Stimulated activated CD4-positive, alpha-beta T cell treated with anti-CD3 and anti-CD28 coated beads, Interleukin-4, amount 100 ng/mL, for 24 hours (primary cell): Measurements from ENCODE around the gene ASB2.

Experiments
- DNase-seq: peaks from one replicate; pipeline ENCODE4 v3.0.0-alpha.2; 2020

ASB2 gene, protein sequence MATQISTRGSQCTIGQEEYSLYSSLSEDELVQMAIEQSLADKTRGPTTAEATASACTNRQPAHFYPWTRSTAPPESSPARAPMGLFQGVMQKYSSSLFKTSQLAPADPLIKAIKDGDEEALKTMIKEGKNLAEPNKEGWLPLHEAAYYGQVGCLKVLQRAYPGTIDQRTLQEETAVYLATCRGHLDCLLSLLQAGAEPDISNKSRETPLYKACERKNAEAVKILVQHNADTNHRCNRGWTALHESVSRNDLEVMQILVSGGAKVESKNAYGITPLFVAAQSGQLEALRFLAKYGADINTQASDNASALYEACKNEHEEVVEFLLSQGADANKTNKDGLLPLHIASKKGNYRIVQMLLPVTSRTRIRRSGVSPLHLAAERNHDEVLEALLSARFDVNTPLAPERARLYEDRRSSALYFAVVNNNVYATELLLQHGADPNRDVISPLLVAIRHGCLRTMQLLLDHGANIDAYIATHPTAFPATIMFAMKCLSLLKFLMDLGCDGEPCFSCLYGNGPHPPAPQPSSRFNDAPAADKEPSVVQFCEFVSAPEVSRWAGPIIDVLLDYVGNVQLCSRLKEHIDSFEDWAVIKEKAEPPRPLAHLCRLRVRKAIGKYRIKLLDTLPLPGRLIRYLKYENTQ

DNA sequence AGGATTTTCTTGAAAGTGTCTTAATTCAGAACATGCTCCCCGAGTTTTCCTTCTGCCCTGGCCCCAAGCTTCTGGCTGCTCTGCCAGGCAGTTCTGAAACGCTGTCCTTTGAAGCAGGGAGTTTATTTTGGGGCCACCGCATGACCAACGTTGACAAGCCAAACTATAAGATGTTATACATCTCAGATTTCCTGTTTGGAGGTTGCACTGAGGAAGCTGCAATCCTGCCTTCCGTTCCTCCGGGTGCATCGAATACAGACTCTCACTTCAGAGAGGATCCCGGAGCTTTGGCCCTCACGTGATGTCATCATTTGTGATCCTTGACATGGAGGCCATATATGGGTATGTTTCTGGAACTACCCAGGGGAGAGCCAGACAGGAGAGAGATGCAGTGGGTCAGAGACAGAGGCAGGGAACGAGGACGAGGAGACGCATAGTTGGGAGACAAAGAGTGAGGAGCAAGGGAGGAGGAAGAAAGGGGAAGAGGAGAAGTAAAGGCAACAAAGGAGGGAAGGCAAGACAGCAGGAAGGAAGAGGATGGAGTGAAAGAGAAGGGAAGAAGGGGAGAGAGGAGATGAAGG, at the start of gene ASB2:
Gene ASB2, minus strand, starts transcription at position 94 of the 581 bp plus-strand sequence. CDS start 12,031 bp downstream, outside the sequence.
- DNase-seq = no peak

DNA sequence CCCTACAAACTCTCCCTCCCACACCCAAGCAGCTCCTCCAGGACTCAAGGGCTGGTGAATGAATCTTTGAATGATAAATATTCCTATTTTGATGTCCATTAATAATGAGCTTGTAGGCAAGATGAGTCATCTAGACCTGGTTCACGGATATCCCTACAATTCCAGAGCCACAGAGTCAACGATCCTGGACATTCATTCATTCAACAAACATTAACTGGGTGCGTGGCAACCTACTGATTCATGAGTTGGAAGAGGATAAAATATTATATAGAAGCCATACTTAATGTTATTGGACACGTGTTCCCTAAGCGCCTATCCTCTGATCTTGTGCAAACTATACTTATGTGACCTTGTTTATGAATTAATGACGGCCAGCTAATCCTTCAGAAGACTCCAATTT, 49.4 kb upstream of the ASB2 start:
- no peak for DNase-seq

DNA sequence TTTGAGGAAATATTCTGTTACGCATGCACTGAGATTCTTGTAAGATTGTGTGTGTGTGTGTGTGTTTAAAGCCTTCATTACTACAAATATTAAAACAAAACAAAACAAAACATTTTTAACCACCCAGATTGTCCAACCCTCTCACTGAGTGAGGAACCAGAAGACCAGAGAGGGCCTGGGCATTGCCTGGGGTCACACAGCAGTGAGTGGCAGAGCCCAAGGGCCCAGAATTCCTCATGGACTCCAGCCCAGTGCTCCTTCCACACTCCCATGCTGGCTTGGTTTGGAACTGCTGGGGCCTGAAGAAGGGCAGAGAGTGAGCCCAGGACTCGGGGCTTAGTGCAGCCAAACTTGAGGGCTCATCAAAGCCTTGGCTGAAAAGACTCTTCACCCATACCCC, 48.2 kb upstream of the ASB2 start:
- DNase-seq = no peak

DNA sequence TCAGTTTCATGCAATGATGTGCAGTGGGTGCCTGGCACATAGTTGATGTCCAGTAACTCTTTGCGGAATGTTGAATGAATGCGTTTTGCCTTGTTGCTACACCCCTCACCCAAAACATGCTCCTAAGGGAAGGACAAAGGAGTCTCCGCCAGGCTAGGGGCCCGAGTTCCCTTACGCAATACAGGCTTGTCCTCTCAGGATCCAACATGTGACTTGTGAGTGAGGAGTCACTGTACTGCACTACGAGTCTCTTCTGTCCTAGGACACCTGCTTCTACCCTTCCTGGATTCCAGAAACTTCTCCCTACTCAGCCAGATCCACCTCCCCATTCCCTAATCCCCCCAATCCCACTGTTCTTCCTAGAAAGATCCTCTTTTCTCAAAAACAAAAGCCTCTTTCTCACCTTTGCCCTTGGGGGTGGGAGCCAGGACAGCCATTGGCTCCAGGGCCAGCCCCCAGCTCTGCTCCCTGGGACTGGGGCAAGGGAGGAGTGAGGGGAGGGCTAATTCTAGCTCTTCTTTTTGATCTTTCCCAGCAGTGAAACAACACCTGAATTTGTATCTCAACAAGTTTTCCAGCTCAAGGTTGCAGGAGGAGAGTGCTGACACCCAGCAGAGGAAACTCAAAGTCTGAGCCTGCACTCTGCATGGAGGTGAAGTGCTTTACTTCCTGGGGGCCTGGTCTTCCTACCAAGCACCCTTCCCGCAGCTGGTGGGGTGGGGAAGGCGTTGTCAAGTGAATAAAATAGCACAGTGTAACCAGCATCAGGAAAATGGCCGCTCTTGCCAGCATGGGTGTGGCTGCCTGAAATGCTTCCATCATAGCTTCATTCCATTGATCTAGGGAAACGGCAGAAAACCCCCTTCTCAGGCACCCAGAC, 46.4 kb upstream of the ASB2 start:
- no peak for DNase-seq

DNA sequence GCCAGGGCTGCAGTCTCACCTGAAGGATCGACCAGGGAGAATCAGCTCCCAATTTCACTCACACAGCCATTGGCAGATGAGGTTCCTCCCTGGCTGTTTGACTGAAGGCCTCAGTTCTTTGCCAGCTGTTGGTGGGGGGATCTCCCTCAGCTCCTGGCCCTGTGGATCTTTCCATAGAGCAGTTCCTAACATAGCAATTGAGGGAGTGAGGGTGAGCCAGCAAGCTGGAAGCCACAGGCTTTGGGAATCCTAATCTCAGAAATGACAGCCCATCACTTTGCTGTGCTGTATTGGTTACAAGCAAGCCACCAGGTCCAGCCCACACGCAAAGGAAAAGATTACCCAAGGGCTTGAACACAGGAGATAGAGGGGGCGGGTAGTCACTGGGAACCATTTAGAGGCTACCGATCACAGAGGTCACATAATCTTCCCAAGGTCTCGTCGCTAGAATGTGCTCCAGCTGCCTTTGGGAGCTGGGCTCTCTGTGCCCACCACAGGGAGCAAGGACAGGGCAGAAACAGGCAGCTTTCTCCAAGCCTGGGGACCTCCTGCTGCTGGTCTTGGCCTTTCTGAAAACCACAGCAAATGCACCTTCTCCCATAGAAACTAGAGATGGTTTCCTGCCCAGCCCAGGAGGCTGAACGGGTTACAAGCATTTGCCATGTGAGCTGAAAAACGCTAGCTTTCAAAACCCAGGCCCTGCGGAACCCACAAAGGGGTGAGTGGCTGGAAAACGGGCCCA, 45.2 kb upstream of the ASB2 start:
- DNase-seq = peak; percentile 28

DNA sequence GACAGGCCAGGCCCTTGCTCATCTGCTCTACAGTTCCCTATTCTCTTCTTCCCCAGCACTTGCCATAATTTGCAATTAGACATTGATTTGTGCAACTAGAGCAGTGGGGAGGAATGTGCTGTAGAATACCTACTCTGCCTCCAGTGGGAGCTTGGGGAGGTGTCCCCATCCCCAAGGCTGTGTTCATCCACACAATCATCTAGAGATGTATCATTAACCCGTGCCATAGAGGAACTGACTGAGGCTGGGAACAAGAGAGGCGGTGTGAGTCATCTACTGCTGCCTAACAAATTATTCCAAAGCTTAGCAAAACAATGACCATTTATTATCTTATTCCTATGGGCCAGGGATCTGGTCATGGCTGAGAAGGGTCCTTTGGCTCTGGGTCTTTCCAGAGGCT, 44.6 kb upstream of the ASB2 start:
- DNase-seq = no peak

DNA sequence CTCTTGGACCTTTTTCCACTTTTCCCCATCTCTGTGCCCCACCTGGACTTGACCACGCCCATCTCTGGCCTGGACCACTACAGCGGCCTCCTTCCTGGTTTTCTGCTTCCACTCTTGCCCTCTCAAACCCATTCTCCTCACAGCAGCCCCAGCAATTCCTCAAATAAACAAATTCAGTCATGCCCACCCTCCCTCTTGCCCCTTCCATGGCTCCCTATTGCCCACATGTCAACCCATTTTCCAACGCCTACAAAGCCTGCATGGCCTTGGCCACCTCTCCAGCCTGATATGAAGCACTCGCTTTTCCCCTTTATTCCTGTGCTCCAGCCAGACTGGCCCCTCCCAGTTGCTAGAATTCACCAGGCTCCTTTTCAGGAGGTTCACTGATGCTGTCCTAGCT, 43.9 kb upstream of the ASB2 start:
- no peak for DNase-seq

DNA sequence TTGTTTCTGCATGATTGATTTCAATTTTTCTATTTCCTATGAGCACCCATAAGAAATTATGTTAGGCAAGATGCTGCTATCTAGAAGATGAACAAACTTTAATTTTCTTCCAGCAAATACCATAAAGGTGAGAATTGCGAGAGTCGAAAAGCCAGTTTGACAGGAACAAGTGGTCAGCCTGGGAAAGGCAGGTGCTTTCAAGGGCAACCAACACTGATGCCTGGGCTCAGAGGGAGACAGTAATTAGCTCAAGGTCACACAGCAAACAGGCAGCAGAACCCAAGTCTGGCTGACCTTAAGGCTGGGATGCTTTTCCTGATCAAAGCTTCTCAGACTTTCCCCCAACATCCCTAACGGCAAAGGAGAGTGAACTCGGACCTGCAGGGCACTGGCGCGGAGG, 43.0 kb upstream of the ASB2 start:
- DNase-seq = no peak

DNA sequence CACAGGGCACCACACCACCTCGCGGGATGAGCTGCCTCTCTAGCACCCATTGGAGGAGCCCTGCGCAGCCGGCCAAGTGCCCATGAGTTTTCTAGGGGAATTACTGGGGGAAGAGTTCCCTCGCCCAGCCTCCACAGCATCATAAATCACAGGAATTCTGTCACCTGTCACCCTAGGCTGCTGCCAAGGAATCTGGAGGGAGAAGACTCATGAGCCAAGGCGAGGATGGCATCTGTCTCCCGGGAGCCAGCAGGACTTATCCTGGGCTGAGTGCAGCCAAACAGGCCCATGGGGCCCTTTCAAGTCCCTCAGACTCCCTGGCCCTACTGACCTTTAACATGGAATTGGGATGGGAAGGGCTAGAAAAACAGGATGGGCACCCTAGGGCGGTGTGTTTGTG, 41.9 kb upstream of the ASB2 start:
- no peak for DNase-seq

DNA sequence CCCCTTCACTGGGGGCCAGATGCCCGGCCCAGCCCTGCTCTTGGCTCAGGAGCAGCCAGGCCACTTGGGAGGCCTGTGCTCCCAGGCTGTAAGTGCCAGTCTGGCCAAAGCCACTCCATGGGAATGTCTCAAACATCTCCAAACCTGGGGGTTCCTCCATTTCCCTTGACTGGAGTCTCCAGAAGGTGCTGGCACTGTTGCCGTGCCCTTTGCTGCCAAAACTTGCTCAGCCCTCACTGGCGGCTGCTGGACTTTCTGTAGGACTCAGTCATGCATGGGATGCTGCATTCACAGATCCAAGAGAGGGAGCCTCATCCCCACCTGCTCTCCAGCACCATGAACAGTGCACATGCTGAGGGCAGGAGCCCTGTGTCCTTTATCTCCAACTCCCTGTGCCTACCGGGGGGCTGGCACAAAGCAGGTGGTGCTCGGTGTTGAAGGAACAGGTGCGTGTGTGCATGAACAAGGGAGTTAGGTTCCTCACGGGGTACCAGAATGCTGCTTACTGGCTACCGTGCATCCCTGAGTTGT, 40.1 kb upstream of the ASB2 start:
- no peak for DNase-seq

DNA sequence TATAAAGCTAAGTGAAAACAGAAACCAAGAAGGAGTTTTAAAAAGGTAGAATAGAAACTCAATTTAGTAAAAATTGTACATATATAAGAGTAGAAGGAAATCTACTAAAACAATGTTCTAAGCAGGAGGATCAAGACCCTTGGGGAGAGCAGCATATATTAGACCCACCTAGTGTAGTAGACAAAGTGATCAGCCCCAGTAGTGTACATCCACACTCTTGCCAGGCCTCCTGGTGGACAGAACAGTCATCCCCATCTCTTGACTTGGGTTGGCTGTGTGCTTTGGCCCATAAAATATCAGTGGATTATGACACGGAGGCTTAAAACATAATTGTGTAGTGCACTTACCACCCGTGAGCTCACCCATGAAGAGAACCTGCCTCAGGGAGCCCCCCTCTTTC, 38.9 kb upstream of the ASB2 start:
- no peak for DNase-seq

DNA sequence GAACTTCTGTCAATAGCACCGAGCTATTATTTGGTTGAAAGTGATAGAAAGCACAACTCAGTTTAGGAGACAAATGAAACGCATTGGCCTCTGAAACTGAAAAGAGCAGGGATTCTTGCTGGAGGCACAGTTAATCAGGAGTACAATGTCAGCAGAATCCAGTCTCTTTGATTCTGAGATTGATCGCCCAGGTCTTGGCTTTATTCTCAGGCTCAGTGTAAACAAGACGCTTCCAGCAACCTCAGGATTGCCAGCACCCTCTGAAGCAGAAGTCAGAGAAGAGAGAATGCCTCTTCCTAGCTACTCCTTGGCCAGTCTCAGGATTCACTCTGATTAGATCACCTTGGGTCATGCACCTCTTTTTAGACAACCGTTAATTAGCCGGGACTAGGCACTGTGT, 38.0 kb upstream of the ASB2 start:
- DNase-seq = no peak

DNA sequence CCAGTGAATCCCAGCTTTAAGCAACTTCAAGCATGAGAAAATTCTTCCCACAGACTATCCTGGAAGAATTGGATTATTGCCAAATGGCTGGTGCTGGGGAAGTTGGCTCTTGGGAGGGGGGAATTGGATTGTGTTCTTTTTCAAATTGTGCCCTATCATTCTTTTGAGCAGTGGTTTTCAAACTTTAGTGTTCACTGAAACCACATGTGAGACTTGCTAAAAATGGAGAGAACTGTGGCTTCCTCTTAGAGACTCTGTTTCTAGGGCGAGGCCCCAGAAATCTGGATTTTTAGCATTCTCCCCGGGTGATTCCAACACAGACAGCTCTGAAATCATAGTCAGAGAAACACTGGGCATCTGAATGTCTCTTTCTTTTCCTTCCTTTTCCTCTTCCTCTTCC, 35.4 kb upstream of the ASB2 start:
- no peak for DNase-seq

DNA sequence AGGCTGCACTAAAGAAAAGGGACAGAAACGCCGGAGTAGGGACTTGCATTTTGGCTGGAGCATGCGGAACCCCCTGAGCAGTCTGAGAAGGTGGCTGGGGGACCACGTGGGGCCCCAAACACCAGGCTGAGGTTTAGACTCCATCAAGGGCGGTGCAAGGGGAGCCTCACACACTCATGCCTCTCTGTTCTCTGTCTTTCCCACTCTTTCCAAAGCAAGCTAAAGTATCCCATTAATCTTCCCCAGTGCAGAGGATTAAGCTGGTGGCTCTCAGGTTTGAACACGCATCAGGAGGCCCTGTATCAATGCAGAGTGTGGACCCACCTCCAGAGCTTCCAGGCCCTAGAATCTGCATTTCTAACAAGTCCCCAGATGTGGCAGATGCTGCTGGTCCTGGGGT, 34.3 kb upstream of the ASB2 start:
- DNase-seq = no peak

DNA sequence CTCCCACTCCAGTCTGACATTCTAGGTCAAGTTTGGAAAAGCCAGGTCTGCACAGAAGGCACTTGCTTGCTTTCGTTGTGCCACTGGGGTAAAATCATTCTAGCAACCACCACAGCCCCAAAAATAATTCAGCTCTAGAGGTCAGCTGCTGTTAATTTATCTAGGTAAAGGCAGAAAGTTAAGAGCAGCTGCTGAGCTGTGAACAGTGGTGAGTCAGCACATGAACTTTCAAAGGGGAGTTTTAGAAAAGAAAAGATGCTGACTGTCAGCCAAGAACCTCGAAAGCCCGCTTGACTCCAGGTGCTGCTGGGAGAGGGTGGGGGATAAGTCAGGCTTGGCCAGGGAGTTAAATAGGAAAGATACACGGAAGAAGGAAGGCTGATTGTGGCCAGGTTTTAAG, 33.4 kb upstream of the ASB2 start:
- DNase-seq = no peak

DNA sequence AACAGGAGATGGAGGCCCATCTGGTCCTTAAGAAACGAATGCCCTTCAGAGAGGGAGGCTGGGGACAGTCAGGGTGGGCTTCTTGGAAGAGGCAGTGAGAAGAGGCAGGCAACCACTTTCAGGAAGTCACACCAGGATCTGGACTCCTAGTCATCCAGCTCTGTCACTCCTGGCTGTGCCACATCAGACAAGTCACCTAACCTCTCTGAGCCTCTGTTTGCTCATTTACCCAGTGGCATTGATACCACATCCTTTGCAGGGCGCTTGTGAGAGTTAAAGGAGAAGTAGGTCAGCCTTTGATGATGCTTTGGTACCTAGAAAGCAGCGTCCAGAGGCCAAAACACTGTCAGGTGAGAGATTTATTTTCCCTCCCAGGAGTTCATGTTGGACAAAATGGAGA, 31.9 kb upstream of the ASB2 start:
- no peak for DNase-seq

DNA sequence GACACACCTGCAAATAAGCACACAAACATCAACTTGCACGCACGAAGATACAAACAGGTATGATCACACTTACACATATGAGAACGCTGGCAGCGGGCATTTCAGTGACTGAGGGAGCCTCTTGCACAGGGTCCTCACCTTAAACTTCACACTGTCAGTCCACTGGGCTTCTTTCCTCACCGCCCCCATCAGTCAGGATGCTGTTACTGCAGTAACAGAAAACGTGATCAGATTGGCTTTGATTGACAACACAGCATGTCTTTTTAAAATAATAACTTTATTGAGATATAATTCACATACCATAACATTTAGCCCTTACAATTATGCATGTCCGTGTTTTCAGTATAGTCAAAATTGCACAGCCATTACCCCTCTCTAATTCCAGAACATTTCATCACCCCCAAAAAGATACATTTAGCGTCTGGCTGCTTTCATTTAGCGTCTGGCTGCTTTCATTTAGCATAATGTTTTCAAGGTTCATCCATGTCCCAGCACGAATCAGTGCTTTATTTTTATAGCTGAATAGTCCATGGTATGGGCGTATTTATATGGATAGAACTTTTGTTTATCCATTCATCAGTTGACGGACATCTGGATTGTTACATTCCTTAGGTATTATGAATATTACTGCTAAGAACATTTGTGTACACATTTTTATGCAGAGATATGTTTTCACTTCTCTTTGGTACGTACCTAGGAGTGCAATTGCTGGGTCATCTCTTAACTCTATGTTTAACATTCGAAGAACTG, 29.1 kb upstream of the ASB2 start:
- DNase-seq = peak; percentile 26

DNA sequence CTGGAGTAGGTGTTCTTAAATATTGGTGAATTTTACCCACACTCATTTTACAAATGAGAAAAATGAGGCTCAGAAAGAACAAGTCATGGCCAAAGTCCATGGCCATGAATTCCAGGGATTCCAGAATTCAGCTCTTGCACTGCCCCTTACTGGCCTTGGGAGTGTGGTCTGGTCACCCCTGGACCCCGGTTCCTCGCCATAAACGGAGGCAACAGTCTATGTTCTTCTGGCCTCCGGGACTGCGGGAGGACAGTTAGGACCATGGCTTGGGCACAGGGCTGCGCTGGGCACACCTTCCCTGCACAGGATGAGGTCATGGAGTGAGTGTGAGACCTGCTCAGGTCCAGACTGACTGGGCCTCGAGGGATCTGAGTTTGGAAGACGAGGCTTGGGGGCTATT, 27.6 kb upstream of the ASB2 start:
- DNase-seq = no peak

DNA sequence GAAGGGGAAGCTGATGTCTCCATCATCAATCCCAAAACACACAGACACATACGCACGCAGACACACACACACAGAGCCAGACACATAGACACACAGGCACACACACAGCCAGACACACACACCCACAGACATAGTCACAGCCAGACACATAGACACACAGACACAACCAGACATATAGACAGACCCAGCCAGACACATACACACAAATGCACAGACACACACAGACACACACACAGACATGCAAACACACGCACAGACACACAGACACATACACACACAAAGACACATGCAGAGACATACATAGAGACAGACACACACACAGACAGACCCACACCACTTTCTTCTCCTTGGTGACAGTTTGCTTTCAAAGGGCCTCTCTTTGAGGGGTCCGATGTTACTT, 27.0 kb upstream of the ASB2 start:
- no peak for DNase-seq

DNA sequence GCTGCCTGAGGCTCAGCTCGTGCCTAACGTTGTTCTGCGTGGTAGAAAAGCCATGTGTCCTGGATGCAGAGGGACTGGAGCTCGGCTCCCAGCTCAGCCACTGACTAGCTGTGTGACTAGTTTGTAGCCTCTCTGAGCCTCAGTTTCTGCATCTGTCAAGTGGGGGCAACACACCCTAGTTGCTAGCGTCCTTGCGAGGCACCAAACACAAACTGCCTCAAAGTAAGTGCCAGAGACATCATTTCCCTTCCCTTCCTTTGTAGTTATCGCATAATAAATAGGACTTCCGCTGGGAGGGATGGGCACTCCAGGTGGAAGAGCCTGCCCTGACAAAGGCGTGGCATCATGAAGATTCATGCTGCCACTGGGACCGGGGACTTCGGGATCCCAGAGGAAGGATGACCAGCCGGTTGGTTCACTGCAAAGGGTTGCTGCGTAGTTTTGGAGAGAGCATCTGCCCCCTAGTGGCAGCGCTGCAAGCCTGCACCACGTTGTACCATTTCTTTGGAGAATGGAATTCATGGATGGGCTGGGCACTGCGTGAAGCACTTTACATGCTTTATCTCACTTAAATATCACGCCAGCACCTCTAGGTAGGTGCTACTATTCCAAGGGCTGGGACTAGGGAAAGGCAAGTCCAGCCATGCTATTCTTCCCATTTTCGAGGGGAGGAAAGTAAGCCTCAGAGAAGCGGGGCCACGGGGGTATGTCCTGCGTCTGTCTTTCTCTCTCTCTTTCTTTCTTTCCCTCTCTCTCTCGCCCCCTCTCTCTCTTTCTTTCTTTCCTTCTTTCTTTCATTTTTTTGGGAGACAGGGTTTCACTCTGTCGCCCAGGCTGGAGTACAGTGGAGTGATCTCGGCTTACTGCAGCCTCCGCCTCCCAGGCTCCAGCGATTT, 25.4 kb upstream of the ASB2 start:
- peak; percentile 66 for DNase-seq

DNA sequence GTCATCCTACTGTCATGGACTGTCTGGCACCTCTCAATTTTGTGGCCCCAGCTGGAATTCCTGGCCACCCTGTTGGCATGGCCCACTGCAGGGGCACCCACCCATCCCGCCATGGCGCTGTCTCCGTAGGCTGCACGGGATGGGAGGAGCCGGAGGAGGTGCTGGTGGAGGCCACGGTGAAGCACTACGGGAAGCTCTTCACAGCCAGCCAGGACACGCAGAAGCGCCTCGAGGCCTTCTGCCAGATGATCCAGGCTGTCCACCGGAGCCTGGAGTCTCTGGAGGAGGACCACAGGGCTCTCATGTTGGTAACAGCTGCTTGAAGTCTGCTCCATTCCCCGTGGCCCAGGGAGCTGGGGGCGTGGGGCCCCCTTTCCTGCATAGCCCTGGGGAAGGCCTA, 24.6 kb upstream of the ASB2 start:
- DNase-seq = no peak
